UCSD-AML1 (cell line): Measurements from ENCODE around the gene ITPR3.

Experiments used
- DNase-seq: peaks from one replicate; lab custom pipeline; 2025; ENCODE audit not compliant: unreplicated experiment; lab: John Stamatoyannopoulos, UW

Gene ITPR3

DNA sequence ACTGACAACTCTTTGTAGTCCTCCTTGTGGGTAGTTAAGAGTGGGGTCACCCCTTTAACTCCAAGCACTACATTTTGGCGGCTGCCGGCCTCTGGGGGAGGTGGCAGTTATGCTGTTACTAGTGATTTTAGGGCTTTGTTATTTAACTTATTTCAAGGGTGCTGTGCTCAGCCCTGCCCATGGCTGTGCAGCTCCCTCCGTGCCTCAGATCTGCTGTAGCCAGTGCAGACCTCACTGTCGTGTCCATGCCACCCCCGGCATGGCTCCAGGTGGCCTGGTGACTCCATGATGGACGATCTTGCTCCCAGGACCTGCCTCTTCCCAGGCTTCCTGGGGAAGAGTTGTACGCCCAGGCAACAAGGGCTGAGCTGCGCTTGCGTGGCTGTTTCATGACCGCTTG, 75.0 kb downstream of the ITPR3 start:
- DNase-seq = no peak

DNA sequence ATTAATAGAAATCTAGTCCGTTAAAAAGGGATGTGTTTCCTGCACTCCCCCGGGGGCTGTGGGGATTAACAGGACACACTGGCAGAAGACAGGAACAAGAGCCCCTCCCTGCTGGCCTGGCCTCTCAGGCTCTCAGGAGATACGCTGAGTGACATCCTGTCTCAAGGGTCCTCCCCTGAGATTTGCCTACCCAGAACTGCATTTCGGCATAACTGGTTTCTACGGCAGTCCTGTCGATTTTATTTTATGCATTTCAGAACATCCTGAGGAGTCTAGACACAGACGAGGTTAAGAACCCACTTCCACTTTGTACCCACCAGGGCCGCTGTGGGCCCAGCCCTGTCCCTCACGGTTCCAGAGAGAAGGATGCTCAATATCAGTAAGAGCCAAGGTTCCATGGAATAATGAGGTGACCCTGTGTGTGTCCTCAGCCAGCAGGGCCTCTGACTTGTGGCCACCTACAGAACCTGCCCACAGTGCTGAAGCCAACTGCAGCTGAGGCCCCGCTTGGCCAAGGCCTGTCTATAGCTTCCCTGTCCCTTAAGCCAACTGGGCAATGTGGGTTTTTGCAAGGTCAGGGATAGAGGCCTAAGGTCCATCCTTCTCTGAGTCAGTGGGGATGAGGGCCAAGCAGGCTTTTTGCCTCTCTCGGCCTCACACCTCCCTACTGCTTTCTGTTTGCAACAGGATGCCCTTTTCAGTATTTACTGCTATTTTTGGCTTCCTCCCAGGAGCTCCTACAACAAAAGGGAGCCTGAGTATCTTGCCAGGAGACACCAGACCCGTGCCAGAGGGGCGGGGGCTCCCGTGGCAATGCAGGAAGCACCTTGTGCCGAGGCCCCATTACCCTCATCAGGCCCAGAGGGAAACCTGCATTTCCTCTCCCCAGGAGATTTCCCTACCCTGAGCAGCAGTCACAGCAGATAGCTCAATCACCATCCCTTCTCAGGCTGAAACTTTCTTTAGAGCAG, 75.7 kb downstream of the ITPR3 start:
- DNase-seq = peak; percentile 66

DNA sequence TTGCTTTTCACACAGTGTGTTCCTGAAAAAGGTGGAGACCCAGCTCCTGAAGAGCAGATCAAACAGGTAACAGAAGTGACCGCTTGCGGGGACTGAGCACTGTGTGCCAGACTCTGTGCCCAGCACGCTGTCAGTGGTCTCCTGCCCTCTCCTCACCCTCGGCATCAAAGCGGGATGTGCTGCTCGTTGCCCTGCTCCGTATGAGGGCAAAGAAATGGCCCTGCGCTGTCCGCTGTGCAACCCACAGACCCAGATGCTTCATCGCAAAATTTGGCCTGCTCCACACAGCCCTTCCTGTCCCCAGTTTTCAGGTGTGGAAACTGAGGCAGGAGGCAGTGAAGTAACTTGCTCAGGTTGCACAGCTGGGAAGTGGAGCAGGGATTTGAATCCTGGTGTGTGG, 76.7 kb downstream of the ITPR3 start:
- DNase-seq = no peak

DNA sequence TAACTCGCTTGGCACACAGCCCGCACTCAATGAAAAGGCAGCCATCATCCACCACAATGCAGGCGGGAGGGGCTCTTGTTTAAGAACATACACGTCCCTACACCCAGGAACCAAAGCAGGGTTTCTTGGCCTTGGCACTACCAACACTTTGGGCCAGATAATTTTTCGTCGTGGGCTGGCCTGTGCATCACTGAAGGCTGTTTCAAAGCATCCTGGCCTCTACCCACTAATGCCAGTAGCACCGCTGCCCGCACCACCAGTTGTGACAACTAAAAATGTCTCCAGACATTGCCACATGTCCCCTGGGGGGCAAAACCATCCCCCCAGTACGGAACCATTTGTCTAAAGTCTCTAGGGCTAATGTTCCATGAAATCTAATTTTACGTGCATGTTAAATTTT, 77.4 kb downstream of the ITPR3 start:
- no peak for DNase-seq

DNA sequence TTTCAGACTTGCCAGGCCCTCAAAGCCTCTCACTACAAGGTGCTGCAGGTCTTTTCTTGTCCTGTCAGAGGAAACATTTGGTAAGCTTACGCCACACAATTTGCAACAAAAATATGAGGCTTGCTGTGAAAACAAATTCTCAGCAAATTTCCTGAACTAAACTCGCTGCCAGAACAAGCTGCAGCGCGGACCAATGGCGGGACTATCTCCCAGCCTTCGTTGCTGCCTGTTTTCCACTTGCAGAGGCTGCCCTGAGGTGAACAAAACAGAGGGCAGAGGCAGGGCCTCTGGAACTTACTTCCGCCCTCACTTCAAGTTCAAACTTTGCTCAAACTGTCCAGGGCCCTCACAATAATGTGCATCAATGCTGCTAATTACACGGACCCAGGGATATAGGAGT, 78.0 kb downstream of the ITPR3 start:
- no peak for DNase-seq

DNA sequence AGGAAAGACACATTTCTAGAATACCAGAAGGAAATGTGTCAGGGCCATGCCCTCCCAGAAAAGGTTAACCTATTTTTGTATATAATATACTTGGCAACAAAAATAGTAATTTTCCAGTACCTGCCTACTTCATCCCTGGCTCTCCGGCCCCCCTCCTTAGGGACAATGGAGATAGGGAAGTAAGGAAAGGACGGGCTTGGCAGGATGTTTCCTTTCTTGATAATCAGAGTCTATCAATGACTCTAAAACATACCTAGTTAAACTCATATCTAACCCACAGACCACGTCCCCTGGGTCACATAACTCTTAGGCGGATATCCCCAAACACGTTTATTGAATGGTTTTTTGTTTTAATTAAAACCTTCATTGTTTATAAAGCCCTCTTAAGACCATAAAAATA, 78.6 kb downstream of the ITPR3 start:
- no peak for DNase-seq

DNA sequence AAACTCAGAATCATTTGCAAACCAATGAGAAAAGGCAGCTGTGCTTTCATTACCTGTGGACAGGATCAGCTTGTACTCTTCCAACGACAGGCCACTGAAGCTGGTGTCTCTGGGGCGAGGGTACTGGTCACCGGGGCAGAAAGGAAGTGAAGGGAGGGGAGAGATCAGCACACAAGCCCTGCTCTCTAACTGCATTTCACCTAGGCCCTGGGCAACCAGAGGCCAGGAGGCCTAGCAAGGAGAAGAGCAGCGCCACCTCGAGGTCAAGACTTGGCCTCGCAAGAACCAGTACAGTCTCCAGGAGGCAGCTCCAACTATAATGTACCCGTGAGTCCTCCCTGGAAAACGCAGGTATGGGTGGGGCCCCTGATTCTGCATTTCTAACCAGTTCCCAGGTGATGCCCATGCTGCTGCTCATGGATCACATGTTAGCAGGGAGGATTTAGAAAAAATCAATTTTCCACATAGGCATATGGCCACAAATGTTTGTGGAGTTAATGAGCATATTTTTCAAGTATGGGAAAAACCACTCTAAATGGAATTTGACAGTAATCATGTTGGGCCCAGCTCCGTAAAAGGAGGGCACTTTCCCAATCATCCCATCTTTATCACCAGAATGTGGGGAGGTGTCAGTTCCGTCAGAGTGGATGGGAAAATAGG, 79.4 kb downstream of the ITPR3 start:
- peak; percentile 82 for DNase-seq

DNA sequence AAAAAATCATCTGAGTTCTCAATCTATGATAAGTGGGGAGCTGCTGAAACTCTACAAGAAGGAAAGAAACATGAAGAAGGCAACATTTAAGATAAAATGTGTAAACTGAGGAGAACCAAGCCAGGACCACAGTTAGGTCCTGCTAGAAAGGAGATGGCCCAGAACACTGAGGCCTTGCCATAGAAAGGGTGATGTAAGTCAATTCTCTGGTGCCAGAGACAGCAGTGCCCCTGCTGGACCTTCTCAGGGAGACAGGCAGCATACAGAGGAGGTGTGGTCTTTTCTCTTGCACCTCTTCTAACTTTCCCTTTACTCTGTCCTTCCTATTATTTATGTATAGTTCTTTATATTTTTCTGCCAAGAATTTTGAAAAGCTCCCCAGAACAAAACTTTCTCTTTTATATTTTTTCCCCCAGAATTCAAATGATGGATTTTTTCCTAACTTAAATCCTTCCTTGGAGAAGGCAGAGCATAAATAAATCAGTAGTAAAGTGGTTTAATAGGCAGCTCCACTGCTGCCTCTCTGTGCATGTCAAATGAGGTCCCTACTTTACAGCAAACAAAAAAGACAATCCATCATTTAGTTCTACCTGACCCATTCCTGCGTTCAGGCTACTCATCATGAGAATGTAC, 81.3 kb downstream of the ITPR3 start:
- DNase-seq = peak; percentile 44

DNA sequence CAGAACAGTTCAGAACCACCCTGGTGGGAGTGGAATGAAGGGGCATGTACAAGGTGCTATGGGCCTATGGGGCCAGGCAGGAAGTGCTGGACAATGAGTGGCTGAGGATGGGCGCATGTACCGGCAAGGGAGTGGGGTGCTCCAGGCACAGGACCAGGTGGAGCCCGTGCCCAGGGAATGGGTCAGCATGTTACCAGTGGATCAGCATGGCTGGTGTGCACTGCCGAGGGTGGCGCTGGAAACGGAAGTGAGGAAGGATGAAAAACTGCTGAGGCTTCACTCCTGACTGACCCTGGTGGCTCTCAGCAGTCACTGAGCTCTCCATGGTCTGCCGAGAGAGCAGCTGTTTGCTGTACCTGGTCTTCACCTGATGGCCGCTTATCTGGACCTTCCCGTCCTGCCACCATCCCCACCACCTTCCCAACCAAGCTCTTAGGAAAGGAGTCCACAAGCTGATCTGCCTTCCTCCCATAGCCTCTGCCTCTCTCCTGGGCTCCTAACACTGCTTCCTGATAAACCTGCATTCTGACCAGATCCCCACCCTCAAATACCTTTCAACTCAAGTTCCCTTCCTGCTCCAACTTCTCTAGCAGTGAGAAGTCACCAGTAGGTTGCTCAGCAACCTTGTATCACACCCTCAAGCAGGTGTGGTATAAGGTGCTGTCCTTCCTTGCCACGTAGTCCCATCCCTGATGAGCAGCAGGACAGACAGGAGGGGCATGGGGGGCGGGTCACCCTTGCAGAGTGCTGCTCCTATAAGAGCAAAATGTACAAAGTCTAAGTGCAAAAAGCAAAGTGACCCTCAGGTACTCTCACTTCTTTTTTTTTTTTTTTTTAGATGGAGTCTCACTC, 83.3 kb downstream of the ITPR3 start:
- no peak for DNase-seq

DNA sequence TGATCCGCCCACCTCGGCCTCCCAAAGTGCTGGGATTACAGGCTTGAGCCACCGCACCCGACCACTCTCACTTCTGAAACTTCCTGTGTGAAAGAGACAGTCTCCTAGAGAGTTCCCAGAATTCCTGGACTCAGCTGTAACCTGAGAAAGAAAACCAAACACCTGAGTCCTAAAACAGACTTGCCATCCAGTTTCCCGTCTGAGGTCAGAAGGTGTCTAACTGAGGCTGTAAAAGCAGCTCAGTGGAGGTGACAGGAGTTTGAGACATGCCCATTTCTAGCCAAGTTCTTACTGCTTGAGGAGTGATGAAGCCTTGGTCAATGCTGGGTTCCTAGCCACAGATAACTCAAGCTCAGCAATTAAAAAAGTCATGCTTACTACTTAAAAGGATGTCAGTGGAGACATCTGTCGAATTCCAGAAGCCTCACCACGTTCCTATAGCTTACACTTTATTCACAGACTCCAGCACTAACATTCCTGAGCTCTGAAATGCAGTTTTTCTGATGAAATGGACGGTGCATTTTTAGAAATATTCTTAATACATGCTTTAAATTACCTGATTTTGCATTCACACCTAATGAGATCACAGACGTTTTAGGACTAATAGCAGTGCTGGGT, 84.3 kb downstream of the ITPR3 start:
- no peak for DNase-seq

DNA sequence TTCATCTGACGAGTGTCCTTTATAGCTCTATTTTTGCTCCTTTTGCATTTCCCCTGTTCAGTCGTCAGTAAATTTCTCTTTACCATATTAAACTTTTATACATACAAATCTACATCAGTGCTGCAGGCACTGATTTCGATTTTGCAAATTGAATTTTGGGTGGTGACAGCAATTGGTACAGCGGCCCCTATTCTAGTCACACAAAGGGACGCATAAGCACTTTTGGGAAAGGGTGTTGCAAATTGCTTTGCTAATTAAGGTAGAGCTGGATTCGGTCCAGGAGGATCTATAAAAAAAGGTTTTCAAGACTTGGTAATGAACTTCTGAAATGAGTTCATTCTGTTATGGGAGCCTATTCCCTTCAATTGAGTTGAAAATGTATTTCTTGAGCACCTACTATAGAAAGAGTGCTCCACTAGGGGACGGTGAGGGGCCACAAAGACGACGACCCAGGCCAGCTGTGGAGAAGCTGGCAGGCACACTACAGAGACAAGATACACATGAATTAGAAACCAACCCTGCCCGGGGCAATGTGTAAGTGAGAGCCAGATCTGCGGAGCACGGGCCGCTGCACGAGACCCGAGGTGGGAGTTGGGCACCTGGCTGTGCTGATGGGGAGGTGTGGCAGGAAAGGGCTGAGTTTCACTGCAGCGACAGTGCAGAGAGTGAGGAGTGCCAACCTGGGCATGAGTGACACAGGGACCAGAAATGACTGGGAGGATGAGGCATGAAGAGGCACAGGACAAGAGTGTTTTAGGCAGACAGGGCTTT, 85.0 kb downstream of the ITPR3 start:
- no peak for DNase-seq

DNA sequence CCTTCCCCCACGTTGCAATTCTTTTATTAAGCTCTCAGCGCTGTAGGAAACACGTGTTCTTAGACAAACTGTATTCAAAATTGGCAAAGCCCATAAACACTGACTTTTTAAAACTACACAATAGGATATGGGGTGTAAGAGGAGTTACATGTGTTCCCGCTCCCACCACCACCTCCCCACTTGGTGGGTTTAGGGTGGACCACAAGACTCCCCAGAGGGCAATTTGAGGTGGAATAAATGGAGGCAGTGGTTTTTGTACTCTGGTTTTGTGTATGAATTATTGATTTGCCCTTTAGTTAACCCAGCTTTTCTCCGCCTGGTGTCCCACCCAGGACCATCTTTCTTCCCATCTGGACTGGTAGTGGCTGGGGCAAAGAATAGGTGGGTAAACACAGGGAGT, 86.6 kb downstream of the ITPR3 start:
- no peak for DNase-seq

DNA sequence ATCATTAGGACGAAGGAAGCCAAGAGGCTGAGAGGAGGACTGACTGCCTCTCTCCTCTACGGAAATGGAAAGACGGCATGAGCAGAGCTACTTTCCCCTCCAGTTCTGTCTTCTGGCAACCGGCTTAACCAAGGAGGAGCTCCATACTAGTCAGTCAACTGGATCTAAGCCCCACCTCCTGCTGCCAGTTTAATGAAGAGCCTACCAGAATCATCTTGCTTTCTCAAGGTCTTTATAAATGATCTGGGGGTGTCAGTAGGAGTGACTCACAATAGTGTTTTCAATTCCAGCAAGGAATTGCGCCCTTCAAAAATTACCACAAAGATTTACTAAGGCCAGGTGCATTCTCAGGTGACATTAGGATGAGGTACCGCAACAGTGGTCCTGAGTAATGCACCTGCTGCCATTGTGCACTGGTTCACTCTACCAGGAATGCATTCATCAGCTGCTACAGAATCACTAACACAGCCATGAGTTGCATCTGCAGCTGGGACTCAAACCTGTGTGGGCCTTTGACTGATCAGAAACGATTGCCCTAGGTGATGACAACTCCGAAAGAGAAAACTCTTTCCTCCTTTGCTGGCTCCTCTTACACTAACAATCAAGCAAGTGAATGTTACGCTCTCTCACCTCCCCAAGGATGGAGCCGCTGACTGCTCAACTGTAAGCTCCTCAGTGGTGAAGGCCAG, 87.5 kb downstream of the ITPR3 start:
- no peak for DNase-seq

DNA sequence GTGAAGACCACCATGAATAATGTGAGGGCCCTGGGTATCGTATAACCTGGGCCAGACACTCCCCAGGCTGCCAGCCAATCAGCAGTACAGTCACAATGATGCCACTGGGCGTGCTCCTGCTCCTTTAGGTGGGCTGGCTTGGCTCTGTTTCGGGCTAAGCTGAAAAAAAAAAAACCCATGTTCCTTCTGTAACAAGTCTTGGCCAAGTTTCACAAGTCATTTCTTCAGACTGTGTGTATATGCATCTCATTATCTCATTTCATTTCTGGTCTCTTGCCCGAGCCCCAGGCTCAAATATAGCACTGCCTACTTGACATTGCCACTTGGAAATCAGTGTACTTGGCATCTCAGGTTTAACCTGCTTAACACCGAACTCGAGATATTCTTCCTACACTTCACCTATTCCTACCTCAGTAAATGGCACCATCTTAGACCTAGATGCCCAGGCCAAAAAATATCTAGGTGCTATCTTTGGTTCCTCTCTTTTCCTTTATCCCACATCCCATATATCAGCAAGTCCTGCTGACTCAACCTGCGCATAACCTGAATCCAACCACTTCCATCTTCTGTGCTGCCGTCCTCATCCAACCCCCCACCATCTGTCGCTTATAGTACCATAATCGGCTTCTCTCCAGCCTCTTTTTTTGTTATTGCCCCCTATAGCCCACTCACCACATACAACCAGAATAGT, 88.6 kb downstream of the ITPR3 start:
- no peak for DNase-seq

DNA sequence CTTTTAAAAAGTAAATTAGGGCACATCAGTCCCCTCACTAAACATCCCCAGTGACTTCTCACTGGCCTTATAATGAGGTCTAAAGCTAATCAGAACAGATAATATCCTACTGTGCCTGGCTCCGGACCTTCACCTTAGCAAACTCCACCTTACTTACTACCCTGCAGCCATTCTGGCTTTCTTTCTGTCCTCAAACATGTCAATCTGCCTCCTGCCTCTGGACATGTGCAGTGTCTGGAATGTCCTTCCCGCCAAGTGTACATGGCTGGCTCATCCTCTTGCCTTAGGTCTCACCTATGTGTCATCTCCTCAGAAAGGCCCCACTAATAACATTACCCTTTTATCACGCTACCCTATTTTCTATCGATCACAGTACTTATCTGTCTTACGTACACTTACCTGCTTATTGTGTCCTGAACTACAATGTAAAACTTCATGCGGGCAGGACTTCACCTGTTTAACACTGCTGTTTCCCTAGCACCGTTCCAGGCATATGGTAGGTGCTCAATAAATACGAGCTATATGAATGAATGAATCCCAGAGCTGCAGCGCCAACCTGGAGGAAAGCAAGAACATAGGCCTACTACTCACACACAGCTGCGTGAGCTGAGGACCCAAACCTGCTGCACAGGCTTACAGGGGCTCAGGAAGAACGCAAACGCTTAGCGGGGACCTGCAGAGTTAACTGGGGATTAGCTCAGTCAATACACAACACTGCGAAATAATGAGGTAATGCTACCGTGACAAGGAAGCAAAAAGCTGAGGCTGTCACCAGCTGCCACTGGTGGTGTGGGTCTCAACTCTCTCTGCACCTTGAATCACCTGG, 89.4 kb downstream of the ITPR3 start:
- no peak for DNase-seq

DNA sequence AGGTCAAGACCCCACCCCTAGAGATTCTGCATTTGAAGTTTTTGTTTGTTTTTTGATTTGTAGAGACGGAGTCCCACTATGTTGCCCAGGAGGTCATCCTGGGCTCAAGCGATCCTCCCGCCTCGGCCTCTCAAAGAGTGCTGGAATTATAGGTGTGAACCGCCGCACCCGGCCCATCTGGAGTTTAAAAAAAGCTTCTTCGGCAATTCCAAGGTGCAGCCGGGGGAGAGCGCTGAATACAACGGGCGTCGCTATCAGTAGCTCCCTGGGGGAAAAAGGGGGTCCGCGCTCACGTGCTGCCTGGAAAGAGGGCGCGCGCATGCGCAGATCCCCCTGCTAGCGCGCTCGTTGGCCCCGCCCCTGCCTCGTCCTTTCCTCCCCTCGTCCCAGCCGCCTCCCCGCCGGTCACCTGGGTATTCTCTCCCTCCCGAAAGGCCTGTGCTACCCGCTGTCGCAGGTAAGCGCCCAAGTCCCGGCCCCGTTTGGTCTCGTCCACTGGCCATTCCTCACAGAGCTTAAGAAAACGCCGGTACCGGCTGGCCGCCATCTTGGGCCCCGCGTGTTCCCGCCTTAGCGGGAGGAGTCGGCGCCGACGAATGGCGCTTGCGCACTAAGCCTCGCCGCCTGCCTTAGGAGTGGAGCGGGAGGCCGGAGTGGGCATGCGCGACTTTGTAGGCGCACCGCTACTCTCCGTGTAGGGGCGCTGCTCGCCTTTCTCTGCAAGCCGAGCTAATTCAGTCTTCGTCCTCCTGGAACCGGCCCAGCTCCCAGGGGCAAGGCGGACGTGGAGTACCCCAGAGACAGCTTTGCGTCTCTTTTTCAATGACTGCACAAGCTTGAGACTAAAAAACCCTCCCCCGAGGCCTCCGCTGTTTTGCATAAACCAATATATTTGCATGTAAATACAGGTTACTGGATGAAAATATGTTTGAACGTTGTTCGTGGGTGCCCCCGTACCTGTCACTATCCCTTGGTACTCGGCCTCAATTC, 90.3 kb downstream of the ITPR3 start, which contains the start of gene UQCC2:
UQCC2 (minus strand) TSS at position 561 of the 990 bp plus-strand sequence; CDS start at position 547, 14 bp downstream.
- DNase-seq = peak; percentile 98
